HepG2 (cell line): Measurements from ENCODE around the gene CDC42EP4. TPM values are rescaled to one million over a fixed set of nuclear protein-coding genes. Genes with fewer than 3 reads are reported as not detected.
A peak's percentile ranks its signal among the peaks of the same experiment; 100 is the strongest.

Source experiments
- ARNT ChIP-seq: fragments of 450-650 bp; IDR thresholded peaks from 2 replicates; pipeline ENCODE4 v1.6.1; 2017
- CCAR2 ChIP-seq: fragments of 200-400 bp; formaldehyde crosslinking; optimal IDR thresholded peaks from 2 replicates; pipeline ENCODE3; 2018; ENCODE audit warnings: low read depth, mild to moderate bottlenecking, low read length, moderate library complexity
- CREB1 ChIP-seq, 2 experiments: fragments of 450-650 bp in 1 of 2; IDR thresholded peaks; 2 replicates each; pipeline ENCODE4 v1.6.1; 2016 to 2017; ENCODE audit warnings: control low read depth in 1 of 2, mild to moderate bottlenecking in 1 of 2, missing compliant biosample characterization in 1 of 2, missing genetic modification characterization in 1 of 2
- GATAD2A ChIP-seq: IDR thresholded peaks from 2 replicates; pipeline ENCODE4 v1.6.1; 2016
- GTF3A ChIP-seq: sonication (generic); formaldehyde crosslinking; conservative IDR thresholded peaks from 2 replicates; pipeline ENCODE4 v1.4.0; 2020; ENCODE audit warnings: mild to moderate bottlenecking, missing genetic modification reagents
- KLF15 ChIP-seq: sonication (generic); formaldehyde crosslinking; IDR thresholded peaks from 2 replicates; pipeline ENCODE4 v1.8.1; 2023; ENCODE audit warnings: borderline replicate concordance, mild to moderate bottlenecking, inconsistent platforms, missing genetic modification reagents, mixed read lengths
- MIER2 ChIP-seq: IDR thresholded peaks from 2 replicates; pipeline ENCODE4 v1.6.1; 2016; ENCODE audit warnings: missing biosample characterization, missing genetic modification reagents
- PAX8 ChIP-seq: sonication (generic); formaldehyde crosslinking; IDR thresholded peaks from 2 replicates; pipeline ENCODE4 v1.8.0; 2022; ENCODE audit warnings: mild to moderate bottlenecking, missing genetic modification reagents, borderline replicate concordance
- PCBP1 ChIP-seq: fragments of 200-400 bp; formaldehyde crosslinking; IDR thresholded peaks from 2 replicates; pipeline ENCODE4 v1.6.1; 2017; ENCODE audit warnings: mild to moderate bottlenecking, low read depth, low read length, borderline replicate concordance
- PHF21A ChIP-seq: sonication (generic); formaldehyde crosslinking; IDR thresholded peaks from 2 replicates; pipeline ENCODE4 v1.5.0; 2020; ENCODE audit warnings: mild to moderate bottlenecking, missing genetic modification reagents
- PRPF4 ChIP-seq: fragments of 200-400 bp; formaldehyde crosslinking; IDR thresholded peaks from 2 replicates; pipeline ENCODE4 v1.6.1; 2016; ENCODE audit warnings: low read length, low read depth; ENCODE audit not compliant: poor library complexity, severe bottlenecking
- RXRA ChIP-seq: sonication (generic); formaldehyde crosslinking; IDR thresholded peaks from 2 replicates; pipeline ENCODE4 v1.5.1; 2020; ENCODE audit warnings: missing genetic modification reagents
- SOX5 ChIP-seq: IDR thresholded peaks from 2 replicates; pipeline ENCODE4 v1.6.1; 2016; ENCODE audit warnings: borderline replicate concordance
- SP1 ChIP-seq, 2 experiments: fragments of 450-650 bp in 1 of 2; sonication (generic) in 1 of 2; formaldehyde crosslinking in 1 of 2; IDR thresholded peaks; 2 replicates each; pipeline versions ENCODE4 v1.4.0 to v1.6.1; 2016 to 2020; ENCODE audit warnings: missing genetic modification reagents in 1 of 2
- TEAD2 ChIP-seq: sonication (generic); formaldehyde crosslinking; IDR thresholded peaks from 2 replicates; pipeline ENCODE4 v1.9.0; 2021; ENCODE audit warnings: missing genetic modification reagents
- YEATS4 ChIP-seq: sonication (generic); formaldehyde crosslinking; IDR thresholded peaks from 2 replicates; pipeline ENCODE4 v1.4.0; 2020; ENCODE audit warnings: missing genetic modification reagents, borderline replicate concordance
- ZNF10 ChIP-seq: sonication (generic); formaldehyde crosslinking; IDR thresholded peaks from 2 replicates; pipeline ENCODE4 v1.4.0; 2020; ENCODE audit warnings: mild to moderate bottlenecking, low read depth, missing genetic modification reagents, borderline replicate concordance
- ZNF12 ChIP-seq: sonication (generic); formaldehyde crosslinking; IDR thresholded peaks from 2 replicates; pipeline ENCODE4 v1.5.0; 2020; ENCODE audit warnings: missing genetic modification reagents
- ZNF350 ChIP-seq: sonication (generic); formaldehyde crosslinking; IDR thresholded peaks from 2 replicates; pipeline ENCODE4 v1.4.0; 2020; ENCODE audit warnings: mild to moderate bottlenecking, low read depth, missing genetic modification reagents, borderline replicate concordance
- ZNF552 ChIP-seq: sonication (generic); formaldehyde crosslinking; IDR thresholded peaks from 2 replicates; pipeline ENCODE4 v1.9.0; 2022; ENCODE audit warnings: missing genetic modification reagents, mild to moderate bottlenecking, borderline replicate concordance
- ZNF777 ChIP-seq: sonication (generic); formaldehyde crosslinking; IDR thresholded peaks from 2 replicates; pipeline ENCODE4 v1.4.0; 2020; ENCODE audit warnings: missing genetic modification reagents
- ZNF782 ChIP-seq: sonication (generic); formaldehyde crosslinking; IDR thresholded peaks from 2 replicates; pipeline ENCODE4 v1.4.0; 2020; ENCODE audit warnings: missing genetic modification reagents, mild to moderate bottlenecking, borderline replicate concordance
- polyA plus RNA-seq, 8 experiments: library from polyadenylated mRNA; depleted of rRNA in 3 of 8; stranded (reverse) in 7 of 8; unstranded in 1 of 8; fragments of >200 nt; fragmentation: Illumina TruSeq in 4 of 8; extraction: Trizol in 4 of 8; gene quantifications; 2 replicates each; pipeline versions ENCODE4 v1.2.1 to v1.2.3, GENCODE V29; 2011 to 2016; ENCODE audit warnings: low read depth in 4 of 8, missing spikeins in 1 of 8, mixed read lengths in 1 of 8; ENCODE audit not compliant: insufficient read depth in 1 of 8
- total RNA-seq, 5 experiments: library from RNA; depleted of rRNA; stranded (reverse); fragments of >200 nt; fragmentation: Illumina TruSeq; extraction: Trizol; gene quantifications; 2 replicates each; pipeline ENCODE4 v1.2.3, GENCODE V29; 2016; ENCODE audit warnings: low read depth in 1 of 5
- TF ChIP-seq, protein P1 (sequence below): IDR thresholded peaks from 2 replicates; pipeline ENCODE4 v1.6.1; 2016; ENCODE audit warnings: low read depth, missing genetic modification reagents, missing compliant biosample characterization

CDC42EP4 gene
- total and polyA plus RNA-seq, 2 of the 13 experiments (the other 11 are each of a cell fraction or from before 2014, with no cell fraction given) = 19.0 to 54.0 TPM

DNA sequence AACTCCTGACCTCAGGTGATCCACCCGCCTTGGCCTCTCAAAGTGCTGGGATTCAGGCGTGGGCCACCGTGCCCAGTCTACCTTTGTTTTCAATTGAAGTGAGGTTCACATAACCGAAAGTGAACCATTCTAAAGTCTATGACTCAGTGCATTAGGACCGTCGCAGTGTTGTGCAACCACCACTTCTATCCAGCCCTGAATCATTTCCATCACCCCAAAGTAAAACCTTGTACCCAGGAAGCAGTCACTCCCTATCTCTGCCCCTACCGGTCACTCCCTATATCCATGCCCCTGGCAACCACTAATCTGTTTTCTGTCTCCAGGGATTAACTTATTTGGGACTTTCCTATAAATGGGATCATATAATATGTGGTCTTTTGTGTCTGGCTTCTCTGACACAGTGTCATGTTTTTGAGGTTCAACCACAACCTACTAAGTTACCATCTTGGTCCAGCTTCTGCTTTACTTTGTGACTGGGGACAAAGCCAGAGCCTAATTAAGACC is 28.3 kb upstream of the CDC42EP4 start (continued):
- TF ChIP-seq, protein P1, sequence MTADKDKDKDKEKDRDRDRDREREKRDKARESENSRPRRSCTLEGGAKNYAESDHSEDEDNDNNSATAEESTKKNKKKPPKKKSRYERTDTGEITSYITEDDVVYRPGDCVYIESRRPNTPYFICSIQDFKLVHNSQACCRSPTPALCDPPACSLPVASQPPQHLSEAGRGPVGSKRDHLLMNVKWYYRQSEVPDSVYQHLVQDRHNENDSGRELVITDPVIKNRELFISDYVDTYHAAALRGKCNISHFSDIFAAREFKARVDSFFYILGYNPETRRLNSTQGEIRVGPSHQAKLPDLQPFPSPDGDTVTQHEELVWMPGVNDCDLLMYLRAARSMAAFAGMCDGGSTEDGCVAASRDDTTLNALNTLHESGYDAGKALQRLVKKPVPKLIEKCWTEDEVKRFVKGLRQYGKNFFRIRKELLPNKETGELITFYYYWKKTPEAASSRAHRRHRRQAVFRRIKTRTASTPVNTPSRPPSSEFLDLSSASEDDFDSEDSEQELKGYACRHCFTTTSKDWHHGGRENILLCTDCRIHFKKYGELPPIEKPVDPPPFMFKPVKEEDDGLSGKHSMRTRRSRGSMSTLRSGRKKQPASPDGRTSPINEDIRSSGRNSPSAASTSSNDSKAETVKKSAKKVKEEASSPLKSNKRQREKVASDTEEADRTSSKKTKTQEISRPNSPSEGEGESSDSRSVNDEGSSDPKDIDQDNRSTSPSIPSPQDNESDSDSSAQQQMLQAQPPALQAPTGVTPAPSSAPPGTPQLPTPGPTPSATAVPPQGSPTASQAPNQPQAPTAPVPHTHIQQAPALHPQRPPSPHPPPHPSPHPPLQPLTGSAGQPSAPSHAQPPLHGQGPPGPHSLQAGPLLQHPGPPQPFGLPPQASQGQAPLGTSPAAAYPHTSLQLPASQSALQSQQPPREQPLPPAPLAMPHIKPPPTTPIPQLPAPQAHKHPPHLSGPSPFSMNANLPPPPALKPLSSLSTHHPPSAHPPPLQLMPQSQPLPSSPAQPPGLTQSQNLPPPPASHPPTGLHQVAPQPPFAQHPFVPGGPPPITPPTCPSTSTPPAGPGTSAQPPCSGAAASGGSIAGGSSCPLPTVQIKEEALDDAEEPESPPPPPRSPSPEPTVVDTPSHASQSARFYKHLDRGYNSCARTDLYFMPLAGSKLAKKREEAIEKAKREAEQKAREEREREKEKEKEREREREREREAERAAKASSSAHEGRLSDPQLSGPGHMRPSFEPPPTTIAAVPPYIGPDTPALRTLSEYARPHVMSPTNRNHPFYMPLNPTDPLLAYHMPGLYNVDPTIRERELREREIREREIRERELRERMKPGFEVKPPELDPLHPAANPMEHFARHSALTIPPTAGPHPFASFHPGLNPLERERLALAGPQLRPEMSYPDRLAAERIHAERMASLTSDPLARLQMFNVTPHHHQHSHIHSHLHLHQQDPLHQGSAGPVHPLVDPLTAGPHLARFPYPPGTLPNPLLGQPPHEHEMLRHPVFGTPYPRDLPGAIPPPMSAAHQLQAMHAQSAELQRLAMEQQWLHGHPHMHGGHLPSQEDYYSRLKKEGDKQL = no peak
- no peak for TF ChIP-seq GTF3A
- no peak for TF ChIP-seq ZNF350 (CRISPR knock-in tag)
- no peak for TF ChIP-seq ZNF782 (CRISPR knock-in tag)
- TF ChIP-seq MIER2 (CRISPR knock-in tag) = no peak
- no peak for TF ChIP-seq ZNF12 (CRISPR knock-in tag)
- TF ChIP-seq ZNF10 = no peak
- TF ChIP-seq RXRA = peak; percentile 56; the same call in 1 of the 2 replicates
- no peak for TF ChIP-seq PHF21A (CRISPR knock-in tag)
- no peak for TF ChIP-seq ARNT
- TF ChIP-seq YEATS4 (CRISPR knock-in tag) = no peak
- no peak for TF ChIP-seq ZNF777
- no peak for TF ChIP-seq SOX5
- TF ChIP-seq ZNF552 (CRISPR knock-in tag) = no peak
- peak; percentile 53 for TF ChIP-seq GATAD2A
- no peak for TF ChIP-seq CCAR2
- no peak for TF ChIP-seq PAX8 (CRISPR knock-in tag)
- no peak for TF ChIP-seq KLF15 (CRISPR knock-in tag)
- no peak for TF ChIP-seq CREB1 (IDR thresholded peaks at IDR 0.05)
- peak; percentile 39; the same call in 1 of the 2 replicates for TF ChIP-seq CREB1 (CRISPR knock-in tag; IDR thresholded peaks at IDR 0.05)
- TF ChIP-seq TEAD2 (CRISPR knock-in tag) = no peak
- TF ChIP-seq SP1 (IDR thresholded peaks at IDR 0.05) = no peak
- TF ChIP-seq SP1 (CRISPR knock-in tag; IDR thresholded peaks at IDR 0.05) = 0 out of 2 replicates have a peak, but pooled peaks have one; percentile 21
- no peak for TF ChIP-seq PRPF4
- TF ChIP-seq PCBP1 = no peak
